Activated naive CD8-positive, alpha-beta T cell (primary cell): ENCODE measurements around the gene ZMYND8.

Experiments used
- H3K27ac Mint-ChIP-seq: one replicate; pipeline ENCODE4 v1.8.0; 2021; ENCODE audit warnings: mixed read lengths
- H3K27me3 Mint-ChIP-seq: one replicate; pipeline ENCODE4 v1.8.0; 2021; ENCODE audit warnings: mixed read lengths
- H3K36me3 Mint-ChIP-seq: one replicate; pipeline ENCODE4 v1.8.0; 2021; ENCODE audit warnings: mixed read lengths
- H3K4me1 Mint-ChIP-seq: one replicate; pipeline ENCODE4 v1.8.0; 2021; ENCODE audit warnings: low read depth, mixed read lengths
- H3K4me3 Mint-ChIP-seq: one replicate; pipeline ENCODE4 v1.8.0; 2021; ENCODE audit warnings: mild to moderate bottlenecking, mixed read lengths
- H3K9me3 Mint-ChIP-seq: one replicate; pipeline ENCODE4 v1.8.0; 2021; ENCODE audit warnings: low read depth, mixed read lengths

The ZMYND8 gene

DNA sequence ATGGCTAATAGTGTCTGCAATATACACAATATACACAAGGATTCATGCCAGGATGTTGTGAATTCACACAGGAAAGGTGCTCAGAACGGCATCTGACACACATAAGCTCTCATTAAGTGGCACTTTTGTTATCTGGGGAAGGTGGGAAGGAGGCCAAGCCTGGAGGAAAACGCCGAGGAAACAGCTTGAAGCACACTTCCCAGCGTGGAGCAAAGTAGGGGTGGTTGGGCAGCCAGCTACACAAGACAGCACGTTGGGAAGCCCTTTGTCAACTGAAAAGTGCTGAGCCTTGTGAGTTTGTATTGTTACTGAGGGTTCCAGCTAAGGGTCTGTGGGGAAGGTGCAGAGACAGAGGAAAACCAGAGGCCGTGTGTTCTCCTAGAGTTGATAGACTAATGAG lies 181.0 kb downstream of the ZMYND8 start:
- H3K36me3 Mint-ChIP-seq = no peaks in the 10 kb centered on the region
- no peak overlapping the region for H3K27ac Mint-ChIP-seq
- H3K4me3 Mint-ChIP-seq = no peak overlapping the region
- H3K4me1 Mint-ChIP-seq = no peaks in the 10 kb centered on the region
- peaks cover 5% of the 10 kb centered on the region for H3K27me3 Mint-ChIP-seq
- H3K9me3 Mint-ChIP-seq = no peaks in the 10 kb centered on the region

DNA sequence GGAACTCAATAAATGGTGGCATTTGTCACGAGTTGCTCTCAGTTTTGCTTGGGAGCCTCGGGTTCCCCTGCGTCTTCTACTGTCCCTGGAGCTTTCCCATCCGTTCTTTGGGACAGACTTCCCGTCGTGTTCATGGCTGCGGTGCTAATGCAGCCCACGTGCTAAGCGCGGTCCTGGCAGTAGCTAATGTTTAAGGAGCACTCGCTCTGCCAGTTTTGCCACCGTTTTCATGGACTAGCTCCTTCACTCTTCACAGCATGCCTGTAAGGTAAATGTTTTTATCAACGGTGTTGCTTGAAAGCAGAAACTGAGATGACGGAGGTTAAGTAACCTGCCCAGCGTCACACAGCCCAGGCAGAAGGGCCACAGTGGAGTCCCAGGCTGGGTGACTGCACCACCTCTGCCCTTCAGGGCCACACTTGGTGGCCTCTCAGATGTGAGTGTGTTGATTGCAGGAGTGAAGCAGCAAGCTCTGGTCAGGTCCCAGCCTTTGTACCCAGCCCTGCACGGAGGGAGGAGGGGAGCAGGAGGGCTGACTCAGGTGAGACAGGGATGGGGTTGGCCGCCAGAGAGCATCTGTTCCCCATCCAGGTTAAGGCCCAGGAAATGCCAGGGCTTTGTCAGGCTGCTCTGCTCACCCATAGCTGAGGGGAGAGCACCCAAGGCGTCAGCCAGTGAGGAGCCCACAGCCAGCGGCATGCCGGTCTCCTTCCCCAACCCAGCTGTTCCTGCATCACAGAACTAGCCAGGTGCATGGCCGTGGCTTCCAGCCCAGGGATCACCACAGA lies 181.8 kb downstream of the ZMYND8 start:
- Mint-ChIP-seq H3K4me3 (no peak overlapping the region), H3K27me3 (peaks cover 5% of the 10 kb centered on the region), H3K27ac (no peak overlapping the region), H3K4me1 (no peaks in the 10 kb centered on the region), H3K36me3 (no peaks in the 10 kb centered on the region), H3K9me3 (no peaks in the 10 kb centered on the region)

DNA sequence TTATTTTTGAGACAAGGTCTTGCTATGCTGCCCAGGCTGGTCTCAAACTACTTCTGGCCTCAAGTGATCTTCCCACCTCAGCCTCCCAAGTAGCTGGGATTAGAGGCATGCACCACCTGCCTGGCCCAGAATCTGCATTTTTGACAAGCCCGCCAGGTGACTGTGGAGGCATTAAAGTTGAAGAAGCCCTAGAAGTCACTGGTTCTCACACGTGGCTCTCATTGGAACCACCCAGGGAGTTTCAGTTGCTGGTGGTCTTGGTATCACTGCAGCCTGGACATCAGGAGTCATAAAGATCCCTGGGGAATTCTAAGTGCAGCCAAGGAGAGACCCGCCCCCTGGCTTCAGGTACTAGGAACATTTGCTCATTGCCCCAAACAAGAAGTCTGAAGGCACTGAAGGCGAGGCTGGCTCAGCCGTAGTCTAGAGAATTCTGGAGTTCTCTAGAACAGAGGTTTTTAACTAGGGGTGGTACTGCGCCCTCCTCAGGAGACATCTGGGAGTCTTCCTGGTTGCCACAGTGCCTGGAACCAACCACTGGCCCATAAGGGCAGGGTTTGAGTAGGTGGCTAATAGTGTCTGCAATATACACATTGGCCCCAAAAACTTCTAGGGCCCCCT lies 182.8 kb downstream of the ZMYND8 start:
- Mint-ChIP-seq H3K27me3 (peaks cover 8% of the 10 kb centered on the region), H3K4me1 (no peaks in the 10 kb centered on the region), H3K27ac (no peak overlapping the region), H3K9me3 (no peaks in the 10 kb centered on the region), H3K36me3 (no peaks in the 10 kb centered on the region), H3K4me3 (no peak overlapping the region)

DNA sequence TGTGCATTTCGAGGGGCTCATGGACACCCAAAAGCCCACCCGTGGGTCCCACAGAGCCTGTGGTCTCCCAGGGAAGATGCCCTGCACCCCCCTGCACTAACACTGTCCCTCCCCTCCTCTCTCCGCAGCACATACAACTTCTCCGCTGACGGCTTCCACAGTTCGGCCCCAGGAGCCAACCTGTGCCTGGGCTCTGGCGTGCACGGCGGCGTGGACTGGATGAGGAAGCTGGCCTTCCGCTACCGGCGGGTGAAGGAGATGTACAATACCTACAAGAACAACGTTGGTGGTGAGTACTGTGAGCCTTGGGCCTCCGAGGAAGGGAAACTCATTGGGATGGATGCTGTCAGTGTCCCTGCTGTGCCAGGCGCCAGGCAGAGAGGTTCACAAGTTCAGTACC lies 183.9 kb downstream of the ZMYND8 start:
- Mint-ChIP-seq H3K4me3 (no peak overlapping the region), H3K27ac (no peak overlapping the region), H3K4me1 (no peaks in the 10 kb centered on the region), H3K9me3 (no peaks in the 10 kb centered on the region), H3K36me3 (no peaks in the 10 kb centered on the region), H3K27me3 (peaks cover 10% of the 10 kb centered on the region)

DNA sequence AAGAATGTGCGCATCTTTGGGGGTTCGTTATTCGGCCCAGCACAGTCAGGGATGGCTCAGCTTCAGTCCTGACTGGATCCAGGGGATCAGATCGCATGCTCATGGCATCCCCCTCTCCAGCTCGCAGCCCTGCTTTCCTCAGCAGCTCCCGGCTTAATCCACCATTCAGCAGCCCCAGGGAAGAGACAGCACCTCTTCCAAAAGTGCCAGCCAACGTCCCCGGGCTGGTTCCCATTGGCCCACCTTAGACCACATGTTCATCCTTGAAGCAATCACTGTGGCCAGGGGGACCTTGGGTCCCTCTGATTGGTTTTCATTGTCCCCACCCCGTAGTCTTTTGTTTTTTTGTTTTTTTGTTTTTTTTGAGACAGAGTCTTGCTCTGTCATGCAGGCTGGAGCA lies 188.7 kb downstream of the ZMYND8 start:
- Mint-ChIP-seq H3K36me3 (no peaks in the 10 kb centered on the region), H3K4me3 (no peak overlapping the region), H3K9me3 (no peaks in the 10 kb centered on the region), H3K27ac (no peak overlapping the region), H3K4me1 (no peaks in the 10 kb centered on the region), H3K27me3 (peaks cover 10% of the 10 kb centered on the region)

DNA sequence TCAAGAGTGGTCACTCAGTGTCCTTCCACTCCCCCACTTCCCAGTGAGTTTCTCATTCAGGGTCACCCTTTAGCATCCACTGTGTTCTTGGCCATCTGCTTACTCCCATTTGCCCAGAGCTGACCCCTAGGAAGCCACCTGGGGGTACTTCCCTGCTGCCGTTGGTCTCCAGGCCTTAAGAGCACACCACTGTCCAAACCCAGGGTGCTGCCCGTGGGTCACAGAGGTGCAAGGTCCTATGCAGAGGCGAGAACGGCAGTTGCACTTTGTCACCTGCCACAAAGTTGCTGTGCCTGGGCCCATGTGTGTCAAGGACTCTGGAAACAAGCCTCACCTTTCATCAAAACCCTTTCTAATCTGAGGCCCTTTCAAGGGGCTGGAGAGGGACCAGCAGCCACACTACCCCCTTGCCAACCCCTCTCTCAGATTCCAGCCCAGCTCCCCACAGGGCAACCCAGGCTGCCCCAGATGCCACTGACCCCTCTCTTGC lies 191.1 kb downstream of the ZMYND8 start:
- Mint-ChIP-seq H3K27me3 (peaks cover 4% of the 10 kb centered on the region), H3K36me3 (no peaks in the 10 kb centered on the region), H3K4me3 (no peak overlapping the region), H3K9me3 (no peaks in the 10 kb centered on the region), H3K27ac (no peak overlapping the region), H3K4me1 (no peaks in the 10 kb centered on the region)

DNA sequence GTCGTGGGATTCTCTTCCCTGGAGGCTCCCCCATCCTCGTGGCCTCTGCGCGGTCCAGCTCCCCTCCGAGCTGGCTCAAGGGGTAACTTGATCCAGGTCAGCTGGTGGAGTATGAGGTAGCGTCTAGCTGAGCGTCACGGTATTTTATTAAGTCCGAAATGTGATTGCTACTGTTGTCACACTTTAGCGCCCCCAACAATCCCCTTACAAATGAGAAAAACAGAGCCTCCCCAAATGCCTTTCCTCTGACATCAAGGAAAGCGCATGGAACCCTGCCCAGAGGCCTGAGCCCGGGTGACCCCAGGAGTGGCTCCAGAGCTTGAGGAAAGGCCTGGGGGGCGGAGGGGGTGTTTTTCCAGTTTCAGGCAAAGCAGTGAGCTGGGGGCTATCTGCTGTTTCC lies 192.4 kb downstream of the ZMYND8 start:
- Mint-ChIP-seq H3K27ac (no peak overlapping the region), H3K27me3 (peaks cover 1% of the 10 kb centered on the region), H3K9me3 (no peaks in the 10 kb centered on the region), H3K36me3 (no peaks in the 10 kb centered on the region), H3K4me3 (no peak overlapping the region), H3K4me1 (no peaks in the 10 kb centered on the region)

DNA sequence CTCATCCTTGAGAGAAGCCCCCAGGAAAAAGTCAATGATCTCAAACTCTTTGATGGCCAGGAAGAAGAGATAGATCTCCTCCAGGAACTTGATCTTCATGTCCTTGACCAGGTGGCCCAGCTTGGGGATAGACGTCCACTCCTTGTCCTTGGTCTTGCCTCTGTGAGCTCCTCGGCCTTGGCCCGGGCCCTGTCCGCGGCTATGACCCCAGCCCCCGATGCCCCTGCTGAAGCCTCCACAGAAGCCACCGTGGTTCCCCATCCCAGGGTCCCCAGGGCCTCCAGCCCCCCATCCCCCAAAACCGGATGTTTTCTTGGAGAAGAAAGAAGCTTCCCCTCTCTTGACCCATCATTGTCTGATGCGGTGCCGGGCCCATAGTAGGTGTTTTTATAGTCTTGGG lies 195.1 kb downstream of the ZMYND8 start:
- Mint-ChIP-seq H3K27ac (no peak overlapping the region), H3K9me3 (no peaks in the 10 kb centered on the region), H3K36me3 (no peaks in the 10 kb centered on the region), H3K4me3 (no peak overlapping the region), H3K27me3 (no peaks in the 10 kb centered on the region), H3K4me1 (no peaks in the 10 kb centered on the region)

DNA sequence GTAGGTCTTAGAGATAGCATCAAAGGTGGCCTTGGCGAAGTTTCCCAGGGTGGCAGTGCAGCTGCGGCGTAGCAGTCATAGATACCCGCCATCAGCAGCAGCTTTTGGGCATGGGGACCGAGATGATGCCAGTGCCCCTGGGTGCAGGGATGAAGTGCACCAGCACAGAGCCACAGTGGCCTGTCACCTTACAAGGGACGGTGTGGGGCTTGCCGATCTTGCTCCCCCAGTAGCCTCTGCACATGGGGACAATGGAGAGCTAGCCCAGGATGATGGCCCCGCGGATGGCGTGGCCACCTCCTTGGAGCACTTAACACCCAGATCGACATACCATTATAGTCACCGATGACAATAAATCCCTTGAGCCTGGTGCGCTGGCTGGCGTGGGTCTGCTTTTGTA lies 195.5 kb downstream of the ZMYND8 start:
- H3K27ac Mint-ChIP-seq = no peak overlapping the region
- H3K36me3 Mint-ChIP-seq = no peaks in the 10 kb centered on the region
- H3K4me1 Mint-ChIP-seq = no peaks in the 10 kb centered on the region
- peaks cover 2% of the 10 kb centered on the region for H3K27me3 Mint-ChIP-seq
- no peaks in the 10 kb centered on the region for H3K9me3 Mint-ChIP-seq
- no peak overlapping the region for H3K4me3 Mint-ChIP-seq

DNA sequence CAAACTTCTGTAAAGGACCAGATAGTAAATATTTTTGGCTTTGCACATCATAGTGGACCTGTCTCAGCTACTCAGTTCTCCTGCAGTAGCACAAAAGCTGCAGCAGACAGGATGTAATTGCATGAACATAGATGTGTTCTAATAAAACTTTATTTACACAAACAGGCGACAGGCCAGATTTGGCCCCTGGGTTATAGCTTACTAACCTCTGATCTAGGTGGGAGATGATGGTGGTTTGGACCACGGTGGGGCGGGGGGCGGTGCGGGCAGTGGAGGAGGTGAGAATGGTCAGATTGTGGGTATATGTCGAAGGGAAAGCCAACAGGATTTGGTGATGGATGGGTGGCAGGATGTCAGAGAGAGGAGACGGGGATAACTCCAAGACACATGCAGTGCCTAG lies 196.3 kb downstream of the ZMYND8 start:
- no peaks in the 10 kb centered on the region for H3K9me3 Mint-ChIP-seq
- no peaks in the 10 kb centered on the region for H3K36me3 Mint-ChIP-seq
- no peak overlapping the region for H3K27ac Mint-ChIP-seq
- H3K4me3 Mint-ChIP-seq = no peak overlapping the region
- H3K4me1 Mint-ChIP-seq = no peaks in the 10 kb centered on the region
- peaks cover 2% of the 10 kb centered on the region for H3K27me3 Mint-ChIP-seq
